GM21360 (cell line): ENCODE results near the gene ZP2.
"Not testable (repeated sequence)": the region's sequence is repeated elsewhere in the genome, so short reads cannot be mapped to it uniquely, and the experiment has no call there.

Source experiments
- ATAC-seq: cut with Tn5 transposase; IDR thresholded peaks from one replicate; pipeline ENCODE4 v1.9.1; 2021; ENCODE audit warnings: mild to moderate bottlenecking, moderate library complexity; ENCODE audit not compliant: unreplicated experiment

ZP2 gene

DNA sequence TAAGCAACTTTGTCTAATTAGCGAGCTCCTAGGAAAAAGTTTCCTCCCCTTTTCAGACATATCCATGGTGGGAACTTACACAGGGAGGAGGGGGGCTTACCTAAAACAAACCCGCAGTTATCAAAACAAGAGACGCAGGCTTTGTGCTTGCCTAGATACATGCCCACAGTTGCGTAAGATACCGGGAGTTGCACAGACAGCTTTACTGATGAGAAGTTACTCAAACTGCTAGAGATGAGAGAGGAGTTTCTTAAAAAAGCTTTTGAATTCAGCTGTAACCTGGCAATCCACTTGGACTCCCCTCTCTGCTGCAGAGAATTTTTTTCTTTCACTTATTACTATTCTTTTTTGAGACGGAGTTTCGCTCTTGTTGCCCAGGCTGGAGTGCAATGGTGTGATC, 6.8 kb upstream of the ZP2 start:
- no peak for ATAC-seq

DNA sequence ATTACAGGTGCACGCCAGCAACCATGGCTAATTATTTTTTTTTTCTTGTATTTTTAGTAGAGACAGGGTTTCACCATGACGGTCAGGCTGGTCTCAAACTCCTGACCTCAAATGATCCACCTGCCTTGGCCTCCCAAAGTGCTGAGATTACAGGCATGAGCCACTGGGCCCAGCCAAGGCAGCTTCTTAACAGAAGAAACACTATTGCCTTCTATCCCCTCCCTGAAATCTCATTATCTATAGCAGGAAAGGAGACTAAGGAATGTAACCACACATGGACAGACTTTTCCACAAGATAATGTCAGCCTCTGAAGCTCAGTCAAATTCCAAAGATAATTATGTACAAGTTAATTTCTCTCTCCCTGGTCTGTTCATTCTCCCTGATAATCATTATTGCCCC, 5.7 kb upstream of the ZP2 start:
- ATAC-seq: no peak

DNA sequence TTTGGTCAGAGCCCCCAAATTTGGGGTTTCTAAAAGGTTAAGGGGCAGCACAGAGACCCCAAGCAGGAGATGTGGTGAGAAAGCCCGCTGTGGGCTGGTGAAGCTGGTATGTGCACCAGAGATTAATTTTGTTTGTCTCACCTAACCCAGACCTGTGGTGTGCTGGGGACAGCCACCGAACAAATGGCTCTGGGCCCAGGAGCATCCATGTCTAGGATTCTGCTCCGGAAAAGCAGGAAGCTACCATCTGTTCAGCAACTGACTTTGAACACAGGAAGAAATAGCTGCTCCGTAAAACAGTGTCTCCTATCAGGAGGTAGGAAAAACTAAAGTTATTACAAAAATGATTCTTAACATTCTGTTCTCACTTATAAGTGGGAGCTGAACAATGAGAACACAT, 2.7 kb upstream of the ZP2 start:
- no peak for ATAC-seq

DNA sequence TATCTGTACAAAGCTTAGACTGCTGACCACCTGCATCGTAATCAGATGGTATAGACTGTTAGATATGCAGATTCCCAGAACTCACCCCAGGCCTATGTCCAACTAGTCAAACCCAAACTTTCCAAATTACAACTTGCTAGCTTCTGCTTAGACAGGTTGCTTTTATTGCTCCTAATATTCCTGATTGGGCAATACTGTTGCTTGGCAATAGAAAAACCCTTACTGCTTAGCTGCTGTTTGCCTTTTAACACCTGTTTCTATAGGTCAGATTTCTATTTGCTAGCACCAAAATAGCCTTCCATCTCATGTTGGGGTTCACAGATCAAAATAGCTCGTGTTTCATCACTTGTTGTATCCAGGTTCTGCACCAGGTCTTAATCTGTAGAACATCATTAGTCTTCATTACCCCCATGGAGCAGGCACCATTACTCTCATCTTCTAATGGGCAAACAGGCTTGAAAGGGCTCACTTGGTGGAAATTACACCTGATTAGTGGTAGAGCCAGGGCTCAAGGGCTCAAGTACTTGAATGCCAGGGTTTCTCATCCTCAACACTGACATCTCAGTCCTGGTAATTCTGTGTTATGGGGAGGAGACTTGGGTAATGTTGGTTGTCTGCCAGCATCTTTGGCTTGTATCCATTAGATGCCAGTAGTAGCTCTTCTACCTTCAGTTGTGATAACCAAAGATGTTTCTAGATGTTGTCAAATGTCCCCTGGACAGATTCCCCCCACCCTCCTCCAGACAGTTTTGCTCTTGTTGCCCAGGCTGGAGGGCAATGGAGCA, 2.7 kb downstream of the ZP2 start:
- no peak for ATAC-seq

DNA sequence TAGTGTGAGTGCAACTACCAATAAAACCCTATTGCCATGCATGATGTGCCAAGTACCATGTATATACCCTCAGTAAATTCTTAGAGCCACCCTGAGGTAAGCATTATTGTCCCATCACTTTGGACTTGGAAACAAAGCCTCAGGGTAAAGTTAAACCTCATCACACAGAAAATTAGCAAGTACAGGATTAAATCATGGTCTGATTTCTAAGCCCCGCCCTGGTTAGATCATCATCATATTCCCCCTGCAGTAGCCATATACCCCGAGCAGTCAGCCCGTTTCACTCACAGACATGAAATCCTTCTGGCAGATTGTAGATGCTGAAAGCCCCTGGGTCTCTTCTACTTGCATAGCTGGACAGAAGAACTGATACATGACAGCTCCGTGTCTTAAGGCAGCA, 4.8 kb downstream of the ZP2 start:
- no peak for ATAC-seq

DNA sequence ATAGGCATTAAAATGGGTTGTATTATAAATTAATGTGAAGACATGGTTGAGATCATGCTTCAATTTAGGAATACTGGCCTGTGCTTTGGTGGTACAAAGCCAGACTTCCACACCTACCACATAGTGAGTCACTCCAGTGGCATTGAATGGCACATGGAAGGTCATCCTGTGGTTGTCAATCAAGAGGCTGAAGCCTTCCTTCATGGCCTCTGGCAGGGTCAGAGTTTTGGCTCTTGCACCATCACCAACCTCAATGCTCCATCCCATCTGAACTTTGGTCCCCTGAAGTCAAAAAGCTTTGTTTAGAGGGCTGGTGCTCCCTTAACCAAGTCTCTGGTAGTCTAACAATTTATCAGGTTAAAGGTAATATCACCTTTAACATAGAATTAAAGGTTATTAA, 6.1 kb downstream of the ZP2 start:
- ATAC-seq: no peak

DNA sequence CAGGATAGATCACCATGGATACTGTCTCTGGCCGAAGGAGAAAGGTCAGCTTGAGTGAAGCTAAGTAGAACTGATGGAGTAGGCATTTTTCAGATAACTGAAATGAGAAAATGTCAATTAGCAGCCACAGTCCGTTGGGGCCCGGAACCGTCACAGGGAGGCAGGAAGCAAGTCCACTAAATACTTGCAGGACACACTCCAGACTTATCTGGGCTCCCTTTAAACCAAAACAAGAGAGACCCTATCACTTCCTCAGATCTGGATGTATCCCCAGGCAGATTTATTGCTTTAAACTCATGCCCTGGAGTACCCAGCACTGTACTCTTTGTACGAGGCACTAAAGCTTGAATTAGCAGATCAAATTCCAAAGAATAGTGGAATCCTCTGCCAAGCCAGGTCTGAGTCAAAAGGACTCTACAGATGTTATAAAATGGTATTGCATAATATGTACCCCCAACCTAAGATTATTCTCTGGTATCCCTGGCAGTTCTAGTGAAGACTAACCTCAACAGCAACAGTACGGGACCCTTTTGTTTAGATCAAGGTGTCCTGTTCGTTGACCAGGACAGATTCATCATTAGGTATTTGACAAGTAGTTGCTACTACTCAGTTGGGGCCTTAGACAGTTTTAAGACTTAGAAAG, 8.1 kb downstream of the ZP2 start:
- no peak for ATAC-seq

DNA sequence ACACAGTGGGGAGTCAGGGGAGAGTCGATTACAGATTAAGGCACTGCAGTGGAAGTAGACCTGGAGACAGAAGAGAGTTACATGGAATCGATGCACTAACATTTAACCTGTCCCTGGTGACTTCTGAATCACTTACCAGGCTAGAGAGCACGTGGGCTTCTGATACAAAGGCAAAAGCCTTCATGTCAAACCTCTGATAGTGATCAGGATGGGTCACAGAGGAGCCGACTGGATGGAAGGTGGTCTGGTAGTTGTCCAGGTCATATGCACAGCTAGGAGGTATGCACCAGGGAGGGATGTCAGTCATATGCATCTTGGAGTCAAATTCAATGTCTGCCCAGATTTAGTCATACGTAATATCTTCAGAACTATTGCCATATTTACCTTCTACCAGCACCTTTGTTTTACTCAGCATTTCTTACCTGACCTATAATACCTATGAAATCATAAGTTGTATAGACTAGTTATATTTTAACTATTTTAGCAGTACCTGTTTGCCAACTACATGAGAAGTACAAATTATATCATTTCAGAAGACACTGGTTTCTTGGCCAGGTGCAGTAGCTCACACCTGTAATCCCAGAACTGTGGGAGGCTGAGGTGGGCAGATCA, 11.7 kb downstream of the ZP2 start:
- no peak for ATAC-seq

DNA sequence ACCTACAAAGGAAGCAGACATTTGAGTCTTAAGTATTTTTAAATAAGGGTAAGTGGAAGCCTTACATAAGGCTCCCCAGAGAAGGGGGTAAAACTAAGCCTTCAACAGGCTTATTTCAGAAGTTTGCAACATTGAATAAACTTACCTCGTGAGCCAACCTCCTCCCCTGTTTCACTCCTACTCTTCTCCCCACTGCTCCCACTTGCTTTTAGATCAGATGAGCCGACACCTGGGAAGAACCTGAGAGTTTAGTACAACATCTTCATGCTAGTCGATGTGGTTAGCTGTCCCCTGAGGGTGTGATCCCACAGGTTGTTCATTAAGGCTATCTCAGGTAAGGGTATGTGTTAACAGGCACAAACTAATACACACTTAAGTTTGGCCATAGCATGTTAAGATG, 13.8 kb downstream of the ZP2 start:
- no peak for ATAC-seq

DNA sequence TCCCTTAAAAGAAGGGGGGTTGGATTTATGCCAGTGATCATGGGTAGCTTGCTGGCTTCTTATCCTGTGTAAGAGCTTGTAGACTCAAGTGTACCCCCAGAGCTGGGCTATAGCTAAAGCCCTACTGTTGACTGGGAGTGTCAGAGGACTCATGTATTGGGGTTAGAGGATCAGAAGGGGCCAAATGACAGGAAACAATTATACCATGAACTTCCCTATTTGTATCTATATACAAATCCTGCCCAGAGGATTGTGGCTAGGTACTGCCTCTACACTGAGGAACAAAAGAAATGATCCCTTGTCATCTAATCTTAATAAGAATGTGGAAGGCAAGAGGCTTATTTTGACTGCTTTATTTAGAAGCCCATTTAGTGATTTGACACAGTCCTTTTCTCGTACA, 14.3 kb downstream of the ZP2 start:
- no peak for ATAC-seq

DNA sequence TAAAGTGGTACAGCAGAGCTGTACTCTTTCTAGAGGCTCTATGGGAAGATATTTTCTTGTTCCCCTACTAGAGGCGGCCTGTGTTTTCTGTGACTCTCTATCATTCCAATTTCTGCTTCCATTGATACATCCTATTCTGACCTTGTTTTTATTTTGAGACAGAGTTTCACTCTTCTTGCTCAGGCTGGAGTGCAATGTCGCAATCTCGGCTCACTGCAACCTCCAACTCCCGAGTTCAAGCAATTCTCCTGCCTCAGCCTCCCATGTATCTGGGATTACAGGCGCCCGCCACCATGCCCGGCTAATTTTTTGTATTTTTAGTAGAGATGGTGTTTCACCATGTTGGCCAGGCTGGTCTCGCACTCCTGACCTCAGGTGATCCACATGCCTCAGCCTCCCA, 16.0 kb downstream of the ZP2 start:
- ATAC-seq: not testable (repeated sequence)

DNA sequence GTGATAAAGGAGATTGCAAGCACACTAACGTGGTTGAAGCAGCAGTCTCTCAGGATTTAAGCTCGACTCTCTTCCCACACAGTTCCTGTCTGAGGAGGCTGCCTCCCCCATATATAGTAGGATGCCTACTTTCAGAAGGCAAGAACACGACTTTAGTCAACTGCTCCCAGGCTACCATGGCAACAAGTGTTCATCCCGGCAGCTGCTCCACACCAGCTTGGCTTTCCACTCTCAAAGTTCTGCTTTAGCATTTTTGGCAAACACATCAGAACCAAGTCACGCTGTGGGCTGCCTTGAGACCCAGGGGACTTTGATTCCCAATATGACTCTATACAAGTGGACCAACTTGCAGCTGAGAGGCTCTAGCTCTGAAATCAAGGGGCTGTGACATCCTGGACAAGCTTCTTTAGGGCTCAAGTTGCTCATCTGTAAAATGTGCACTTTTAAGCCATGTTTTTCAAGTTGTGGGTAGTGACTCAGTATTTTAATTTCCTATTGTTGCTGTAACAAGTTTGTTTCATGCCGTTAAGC, 16.5 kb downstream of the ZP2 start:
- no peak for ATAC-seq

DNA sequence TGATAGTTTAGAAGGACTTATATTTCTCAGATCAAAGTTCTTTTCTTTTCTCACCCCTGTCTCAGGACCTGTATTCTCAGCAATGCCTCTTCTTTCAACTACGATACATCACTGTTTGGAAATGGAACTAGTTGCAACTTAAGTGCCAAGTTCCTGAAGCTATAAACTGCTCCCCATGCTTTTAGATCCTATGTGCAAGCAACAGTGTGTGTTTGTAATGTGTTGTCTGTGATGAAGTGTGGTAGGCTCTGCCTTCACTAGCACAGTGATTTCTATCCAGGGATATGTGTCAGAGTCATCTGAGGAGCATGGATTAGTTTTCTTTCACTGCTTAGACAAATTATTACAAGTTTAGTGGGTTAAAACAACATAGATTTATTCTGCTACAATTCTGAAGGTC, 18.4 kb downstream of the ZP2 start:
- no peak for ATAC-seq

DNA sequence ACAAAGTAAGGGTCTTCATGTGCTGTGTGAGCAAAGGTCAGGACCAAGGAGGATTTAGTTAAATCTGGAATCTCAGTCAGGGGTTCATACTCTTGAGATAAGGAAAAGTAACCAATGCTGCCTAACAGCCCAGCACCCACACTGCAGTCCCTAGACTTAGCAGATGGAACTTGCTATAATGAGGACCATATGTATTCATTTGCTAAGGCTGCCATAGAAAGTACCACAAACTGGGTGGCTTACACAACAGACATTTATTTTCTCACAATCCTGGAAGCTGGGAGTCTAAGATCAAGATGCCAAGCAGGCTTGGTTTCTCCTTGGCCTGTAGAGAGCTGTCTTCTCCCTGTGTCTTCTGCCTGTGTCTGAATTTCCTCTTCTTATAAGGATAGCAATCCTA, 20.8 kb downstream of the ZP2 start:
- ATAC-seq: no peak

DNA sequence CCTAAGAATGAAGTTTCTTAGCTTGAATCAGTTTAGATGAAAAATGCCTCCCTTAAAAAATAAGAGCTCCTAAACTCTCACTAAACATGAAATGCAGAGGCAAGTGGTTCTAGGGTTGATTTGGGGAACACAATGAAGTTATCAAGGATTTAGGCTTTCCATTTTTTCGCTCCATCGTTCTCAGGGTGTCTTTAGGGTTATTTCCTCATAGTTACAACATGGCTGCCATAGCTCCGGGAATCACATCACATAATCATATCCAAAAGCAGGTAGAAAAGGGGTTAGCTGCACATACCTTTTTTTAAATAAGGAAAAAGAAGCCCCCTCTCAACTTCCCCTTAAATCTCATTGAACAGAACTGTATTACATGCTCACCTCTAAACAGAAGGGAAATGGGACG, 21.4 kb downstream of the ZP2 start:
- no peak for ATAC-seq

DNA sequence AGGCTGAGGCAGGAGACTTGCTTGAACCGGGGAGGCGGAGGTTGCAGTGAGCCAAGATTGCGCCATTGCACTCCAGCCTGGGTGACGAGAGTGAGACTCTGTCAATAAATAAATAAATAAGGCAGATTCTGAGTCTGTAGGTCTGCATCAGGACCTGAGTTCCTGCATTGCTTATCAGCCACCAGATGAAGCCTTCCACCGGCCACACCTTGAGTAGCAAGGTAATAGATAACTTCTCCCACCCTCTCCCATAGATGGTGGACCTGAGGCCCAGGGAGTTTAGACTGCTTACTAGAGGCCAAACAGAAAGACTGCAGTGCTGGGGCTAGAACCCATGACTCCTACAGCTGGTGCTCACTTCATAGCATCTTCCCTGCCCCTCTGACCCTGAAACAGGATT, 22.1 kb downstream of the ZP2 start:
- ATAC-seq: no peak

DNA sequence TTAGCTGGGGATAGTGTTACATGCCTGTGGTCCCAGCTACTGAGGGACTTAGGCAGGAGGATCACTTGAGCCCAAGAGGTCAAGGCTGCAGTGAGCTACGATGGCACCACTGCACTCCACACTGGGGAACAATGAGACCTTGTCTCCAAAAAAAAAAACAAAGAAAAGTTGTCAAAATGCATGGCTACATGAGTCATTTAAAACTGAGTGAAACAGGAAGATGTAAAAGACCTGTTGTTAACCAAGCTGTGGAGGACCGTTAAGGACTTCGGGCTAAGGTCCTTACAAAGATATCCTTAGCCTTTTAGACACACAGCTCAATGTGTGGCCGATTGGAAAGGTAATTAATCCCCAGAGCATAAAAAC, 25.1 kb downstream of the ZP2 start:
- ATAC-seq: no peak

DNA sequence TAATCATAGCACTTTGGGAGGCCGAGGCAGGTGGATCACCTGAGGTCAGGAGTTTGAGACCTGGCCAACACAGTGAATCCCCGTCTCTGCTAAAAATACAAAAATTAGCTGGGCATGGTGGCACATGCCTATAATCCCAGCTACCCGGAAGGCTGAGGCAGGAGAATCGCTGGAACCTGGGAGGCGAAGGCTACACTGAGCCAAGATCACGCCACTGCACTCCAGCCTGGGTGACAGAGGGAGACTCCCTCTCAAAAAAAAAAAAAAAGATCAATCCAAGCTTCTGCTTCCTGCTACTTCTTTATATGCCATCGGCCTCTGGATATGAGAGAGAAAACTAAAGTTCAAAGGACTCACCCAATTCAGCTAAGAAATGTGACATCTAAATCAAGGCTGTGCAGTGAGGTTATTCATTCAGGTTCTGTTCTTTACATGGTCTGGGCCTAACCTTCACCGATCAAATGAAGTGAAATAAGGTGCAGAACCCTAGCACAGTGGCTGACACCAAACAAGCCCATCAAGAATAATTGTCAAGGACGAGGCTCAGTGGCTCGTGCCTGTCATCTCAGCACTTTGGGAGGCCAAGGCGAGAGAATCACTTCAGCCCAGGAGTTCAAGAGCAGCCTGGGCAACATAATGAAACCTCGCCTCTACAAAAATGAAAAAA, 25.6 kb downstream of the ZP2 start:
- ATAC-seq: no peak

DNA sequence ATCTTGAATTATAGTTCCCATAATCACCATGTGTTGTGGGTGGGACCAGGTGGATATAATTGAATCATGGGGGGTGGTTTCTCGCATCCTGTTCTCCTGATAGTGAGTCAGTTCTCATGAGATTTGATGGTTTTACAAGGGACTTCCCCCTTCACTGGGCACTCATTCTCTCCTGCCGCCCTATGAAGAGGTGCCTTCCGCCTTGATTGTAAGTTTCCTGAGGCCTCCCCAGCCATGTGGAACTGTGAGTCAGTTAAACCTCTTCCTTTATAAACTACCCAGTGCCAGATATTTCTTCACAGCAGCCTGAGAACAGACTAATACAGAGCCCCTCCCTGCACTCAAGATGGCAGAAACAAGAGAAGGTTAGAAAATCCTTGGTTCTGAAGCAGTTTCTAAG, 26.5 kb downstream of the ZP2 start:
- ATAC-seq: no peak

DNA sequence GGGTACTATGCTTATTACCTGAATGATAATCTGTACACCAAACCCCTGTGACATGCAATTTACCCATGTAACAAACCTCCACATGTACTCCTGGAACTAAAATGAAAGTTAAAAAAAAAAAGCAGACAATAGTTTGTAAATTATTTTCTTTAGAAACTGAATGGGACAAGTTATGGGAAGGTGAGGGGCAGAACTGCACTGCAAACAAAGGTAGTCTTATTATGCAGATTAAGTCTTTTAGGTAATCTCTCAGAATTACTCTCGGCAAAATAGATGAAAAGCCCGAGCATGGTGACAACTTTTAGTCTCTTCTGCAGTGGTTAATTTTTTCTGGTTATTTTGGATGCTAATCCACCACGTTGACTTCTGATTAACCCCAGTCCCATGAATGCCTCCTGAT, 27.4 kb downstream of the ZP2 start:
- ATAC-seq: no peak

DNA sequence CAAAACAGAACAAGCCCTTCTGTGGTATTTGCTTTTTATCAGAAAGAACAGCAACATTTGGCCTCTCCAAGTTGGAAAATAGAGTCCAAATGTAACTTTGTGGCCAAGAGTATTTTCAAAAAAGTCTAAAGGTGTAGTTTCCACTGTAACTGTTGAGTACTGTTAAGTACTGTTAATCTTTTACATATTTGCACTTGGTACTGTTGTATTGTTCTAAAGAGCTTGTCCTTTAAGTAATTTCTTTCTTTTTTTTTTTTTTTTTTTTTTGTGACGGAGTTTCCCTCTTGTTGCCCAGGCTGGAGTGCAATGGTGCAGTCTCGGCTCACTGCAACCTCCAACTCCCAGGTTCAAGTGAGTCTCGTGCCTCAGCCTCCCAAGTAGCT, 31.4 kb downstream of the ZP2 start:
- ATAC-seq: no peak
